Measurements from ENCODE around the gene COX6B2.

COX6B2 gene

GRCh38 chr19:55383279-55384130 lies 29.0 kb upstream of the COX6B2 start:
- DNase-seq (ENCODE audit: low read depth), result peak; percentile 81

GRCh38 chr19:55382522-55383054 lies 28.1 kb upstream of the COX6B2 start:
- no peak for DNase-seq (ENCODE audit: low read depth)

- DNase-seq (ENCODE audit: low read depth), result no peak
Measured at GRCh38 chr19:55382013-55382412, 27.5 kb upstream of the COX6B2 start.

- DNase-seq (ENCODE audit: low read depth), result no peak
Measured at GRCh38 chr19:55379174-55379573, 24.7 kb upstream of the COX6B2 start.

GRCh38 chr19:55377356-55378131 lies 23.0 kb upstream of the COX6B2 start:
- DNase-seq (ENCODE audit: low read depth), result no peak

- DNase-seq (ENCODE audit: low read depth), result no peak
Measured at GRCh38 chr19:55376241-55376933, 21.9 kb upstream of the COX6B2 start, which contains the start of gene TMEM190. Gene TMEM190, plus strand, starts transcription at chr19:55376826. Its CDS starts 28 bp downstream, at chr19:55376854.

GRCh38 chr19:55373993-55374757 lies 19.7 kb upstream of the COX6B2 start:
- no peak for DNase-seq (ENCODE audit: low read depth)

GRCh38 chr19:55373306-55373992 lies 18.9 kb upstream of the COX6B2 start:
- DNase-seq (ENCODE audit: low read depth), result no peak

- DNase-seq (ENCODE audit: low read depth), result no peak
Measured at GRCh38 chr19:55372316-55373081, 18.0 kb upstream of the COX6B2 start.

GRCh38 chr19:55370305-55370988 lies 15.9 kb upstream of the COX6B2 start, which contains the start of gene IL11:
Gene IL11, minus strand, starts transcription at chr19:55370463. Its CDS starts 153 bp downstream, at chr19:55370310.
- no peak for DNase-seq (ENCODE audit: low read depth)

- DNase-seq (ENCODE audit: low read depth), result peak; percentile 76
Measured at GRCh38 chr19:55369653-55370304, 15.3 kb upstream of the COX6B2 start.

GRCh38 chr19:55368701-55369563 lies 14.4 kb upstream of the COX6B2 start:
- no peak for DNase-seq (ENCODE audit: low read depth)

- no peak for DNase-seq (ENCODE audit: low read depth)
Measured at GRCh38 chr19:55368106-55368505, 13.6 kb upstream of the COX6B2 start.

GRCh38 chr19:55366790-55367189 lies 12.3 kb upstream of the COX6B2 start:
- DNase-seq (ENCODE audit: low read depth), result no peak

- DNase-seq (ENCODE audit: low read depth), result no peak
Measured at GRCh38 chr19:55365964-55366363, 11.4 kb upstream of the COX6B2 start.

GRCh38 chr19:55365245-55365644 lies 10.7 kb upstream of the COX6B2 start:
- DNase-seq (ENCODE audit: low read depth), result no peak

GRCh38 chr19:55362990-55363716 lies 8.6 kb upstream of the COX6B2 start, which contains the start of gene GARIN5B:
Gene GARIN5B, minus strand, starts transcription at chr19:55363260. Its CDS starts 194 bp downstream, at chr19:55363066.
- no peak for DNase-seq (ENCODE audit: low read depth)

All from iris pigment epithelial cell (primary cell).